ENCODE results near the gene PNKD. TPM values are rescaled to one million over a fixed set of nuclear protein-coding genes. Genes with fewer than 3 reads are reported as not detected.

Gene PNKD
- total and polyA plus RNA-seq, 3 donors from 2014 or later = 79.3 to 90.7 (median 84.2) TPM

GRCh38 chr2:218317835-218318234 is 47.5 kb downstream of the PNKD start:
- Histone ChIP-seq H3K36me3 (ENCODE audit: low read depth, missing control alignments) (no peaks in the 10 kb centered on the region), H3K9me3 (no peaks in the 10 kb centered on the region), H3K27ac (no peak overlapping the region), H3K27me3 (no peaks in the 10 kb centered on the region), H3K4me3 (no peak overlapping the region), H3K4me1 (peaks cover 12% of the 10 kb centered on the region)
- WGBS, 2 donors = 89 to 95% methylated on average over 4 of the region's 4 CpGs
- intact Hi-C loops (cut with DNase I; ENCODE audit: low total_unique reads) = no loop called here
- TF ChIP-seq POLR2A (IDR thresholded peaks at IDR 0.05) = no peak
- TF ChIP-seq, protein P1, sequence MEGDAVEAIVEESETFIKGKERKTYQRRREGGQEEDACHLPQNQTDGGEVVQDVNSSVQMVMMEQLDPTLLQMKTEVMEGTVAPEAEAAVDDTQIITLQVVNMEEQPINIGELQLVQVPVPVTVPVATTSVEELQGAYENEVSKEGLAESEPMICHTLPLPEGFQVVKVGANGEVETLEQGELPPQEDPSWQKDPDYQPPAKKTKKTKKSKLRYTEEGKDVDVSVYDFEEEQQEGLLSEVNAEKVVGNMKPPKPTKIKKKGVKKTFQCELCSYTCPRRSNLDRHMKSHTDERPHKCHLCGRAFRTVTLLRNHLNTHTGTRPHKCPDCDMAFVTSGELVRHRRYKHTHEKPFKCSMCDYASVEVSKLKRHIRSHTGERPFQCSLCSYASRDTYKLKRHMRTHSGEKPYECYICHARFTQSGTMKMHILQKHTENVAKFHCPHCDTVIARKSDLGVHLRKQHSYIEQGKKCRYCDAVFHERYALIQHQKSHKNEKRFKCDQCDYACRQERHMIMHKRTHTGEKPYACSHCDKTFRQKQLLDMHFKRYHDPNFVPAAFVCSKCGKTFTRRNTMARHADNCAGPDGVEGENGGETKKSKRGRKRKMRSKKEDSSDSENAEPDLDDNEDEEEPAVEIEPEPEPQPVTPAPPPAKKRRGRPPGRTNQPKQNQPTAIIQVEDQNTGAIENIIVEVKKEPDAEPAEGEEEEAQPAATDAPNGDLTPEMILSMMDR (IDR thresholded peaks at IDR 0.05) = no peak
- no peak for DNase-seq

- Histone ChIP-seq H3K27ac (no peak overlapping the region), H3K4me1 (peaks cover 10% of the 10 kb centered on the region), H3K36me3 (ENCODE audit: low read depth, missing control alignments) (no peaks in the 10 kb centered on the region), H3K4me3 (no peak overlapping the region), H3K27me3 (no peaks in the 10 kb centered on the region), H3K9me3 (no peaks in the 10 kb centered on the region)
- DNase-seq = no peak
- TF ChIP-seq, protein P1 (IDR thresholded peaks at IDR 0.05) = no peak
- TF ChIP-seq POLR2A (IDR thresholded peaks at IDR 0.05) = no peak
- intact Hi-C loops (cut with DNase I; ENCODE audit: low total_unique reads) = no loop called here
- 71 to 79% methylated on average over 6 to 7 of the region's 7 CpGs for WGBS, 2 donors
These were observed 47.9 kb downstream of the PNKD start for GRCh38 chr2:218318241-218318640.

GRCh38 chr2:218319813-218320365 is 49.6 kb downstream of the PNKD start:
- DNase-seq = no peak
- H3K27ac ChIP-seq = no peak overlapping the region
- TF ChIP-seq, protein P1 (IDR thresholded peaks at IDR 0.05) = no peak
- no peak for TF ChIP-seq POLR2A (IDR thresholded peaks at IDR 0.05)
- no peaks in the 10 kb centered on the region for H3K27me3 ChIP-seq
- H3K9me3 ChIP-seq = no peaks in the 10 kb centered on the region
- WGBS, 2 donors = 58 to 59% methylated on average over 6 of the region's 6 CpGs
- H3K4me1 ChIP-seq = peaks cover 22% of the 10 kb centered on the region
- no peaks in the 10 kb centered on the region for H3K36me3 ChIP-seq (ENCODE audit: low read depth, missing control alignments)
- H3K4me3 ChIP-seq = no peak overlapping the region
- intact Hi-C loops (cut with DNase I; ENCODE audit: low total_unique reads) = no loop called here

- TF ChIP-seq, protein P1 (IDR thresholded peaks at IDR 0.05) = no peak
- TF ChIP-seq POLR2A (IDR thresholded peaks at IDR 0.05) = no peak
- Histone ChIP-seq H3K27me3 (no peaks in the 10 kb centered on the region), H3K27ac (no peak overlapping the region), H3K4me1 (peaks cover 28% of the 10 kb centered on the region), H3K4me3 (no peak overlapping the region), H3K36me3 (ENCODE audit: low read depth, missing control alignments) (no peaks in the 10 kb centered on the region), H3K9me3 (no peaks in the 10 kb centered on the region)
- DNase-seq = no peak
- WGBS, 2 donors = 85 to 95% methylated on average over 3 of the region's 3 CpGs
- intact Hi-C loops (cut with DNase I; ENCODE audit: low total_unique reads) = no loop called here
These were observed 50.5 kb downstream of the PNKD start for GRCh38 chr2:218320704-218321336.
